ENCODE data around the gene KRT73. TPM values are rescaled to one million over a fixed set of nuclear protein-coding genes. Genes with fewer than 3 reads are reported as not detected.
"Not testable (repeated sequence)": the region's sequence is repeated elsewhere in the genome, so short reads cannot be mapped to it uniquely, and the experiment has no call there.

Gene KRT73
- total RNA-seq, 4 donors from 2014 or later: not detected

GRCh38 chr12:52600071-52600470 lies 18.3 kb downstream of the KRT73 start:
- ATAC-seq: no peak
- TF ChIP-seq, protein P1, sequence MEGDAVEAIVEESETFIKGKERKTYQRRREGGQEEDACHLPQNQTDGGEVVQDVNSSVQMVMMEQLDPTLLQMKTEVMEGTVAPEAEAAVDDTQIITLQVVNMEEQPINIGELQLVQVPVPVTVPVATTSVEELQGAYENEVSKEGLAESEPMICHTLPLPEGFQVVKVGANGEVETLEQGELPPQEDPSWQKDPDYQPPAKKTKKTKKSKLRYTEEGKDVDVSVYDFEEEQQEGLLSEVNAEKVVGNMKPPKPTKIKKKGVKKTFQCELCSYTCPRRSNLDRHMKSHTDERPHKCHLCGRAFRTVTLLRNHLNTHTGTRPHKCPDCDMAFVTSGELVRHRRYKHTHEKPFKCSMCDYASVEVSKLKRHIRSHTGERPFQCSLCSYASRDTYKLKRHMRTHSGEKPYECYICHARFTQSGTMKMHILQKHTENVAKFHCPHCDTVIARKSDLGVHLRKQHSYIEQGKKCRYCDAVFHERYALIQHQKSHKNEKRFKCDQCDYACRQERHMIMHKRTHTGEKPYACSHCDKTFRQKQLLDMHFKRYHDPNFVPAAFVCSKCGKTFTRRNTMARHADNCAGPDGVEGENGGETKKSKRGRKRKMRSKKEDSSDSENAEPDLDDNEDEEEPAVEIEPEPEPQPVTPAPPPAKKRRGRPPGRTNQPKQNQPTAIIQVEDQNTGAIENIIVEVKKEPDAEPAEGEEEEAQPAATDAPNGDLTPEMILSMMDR (IDR thresholded peaks at IDR 0.05): no peak
- TF ChIP-seq EP300 (IDR thresholded peaks at IDR 0.05) (no peak), POLR2A (IDR thresholded peaks at IDR 0.05) (no peak), POLR2AphosphoS5 (IDR thresholded peaks at IDR 0.05) (no peak)
- H3K27ac ChIP-seq: no peak overlapping the region
- 53 to 63% methylated on average over 1 to 2 of the region's 2 CpGs for WGBS, 2 donors (ENCODE audit: low coverage in 1 of 2)
- no peaks in the 10 kb centered on the region for H3K9me3 ChIP-seq
- no peaks in the 10 kb centered on the region for H3K36me3 ChIP-seq
- peaks cover 51% of the 10 kb centered on the region for H3K27me3 ChIP-seq
- no peaks in the 10 kb centered on the region for H3K4me1 ChIP-seq
- no peak overlapping the region for H3K4me3 ChIP-seq

DNA sequence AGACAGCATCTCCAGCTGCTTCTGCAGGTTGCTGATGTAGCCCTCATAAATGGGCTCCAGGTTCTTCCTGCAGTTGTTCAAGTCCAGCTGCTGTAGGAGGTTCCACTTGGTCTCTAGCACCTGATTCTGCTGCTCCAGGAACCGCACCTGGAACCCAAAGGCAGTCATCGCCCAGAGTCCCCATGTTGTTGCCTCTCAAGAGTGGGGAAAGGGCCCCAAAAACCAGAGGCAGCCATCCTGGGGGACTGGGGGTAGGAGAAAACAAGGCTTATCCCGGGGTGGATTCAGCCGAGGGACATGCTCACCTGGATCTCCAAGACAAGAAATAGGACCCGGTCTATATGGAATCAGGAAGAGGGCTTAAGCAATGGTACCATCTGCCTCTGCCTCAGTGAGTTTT lies 19.4 kb downstream of the KRT73 start:
- no peak for TF ChIP-seq POLR2AphosphoS5 (IDR thresholded peaks at IDR 0.05)
- no peak for TF ChIP-seq EP300 (IDR thresholded peaks at IDR 0.05)
- TF ChIP-seq, protein P1 (IDR thresholded peaks at IDR 0.05): no peak
- TF ChIP-seq POLR2A (IDR thresholded peaks at IDR 0.05): no peak
- no peak overlapping the region for H3K27ac ChIP-seq
- peaks cover 0 to 3% (median 0%) of the 10 kb centered on the region in 3 donors for H3K9me3 ChIP-seq
- no peaks in the 10 kb centered on the region for H3K36me3 ChIP-seq
- no peak overlapping the region for H3K4me3 ChIP-seq
- peaks cover 46% of the 10 kb centered on the region for H3K27me3 ChIP-seq
- WGBS, 2 donors (ENCODE audit: low coverage in 1 of 2): 80 to 91% methylated on average over 1 to 3 of the region's 5 CpGs
- H3K4me1 ChIP-seq: no peaks in the 10 kb centered on the region
- ATAC-seq: no peak

DNA sequence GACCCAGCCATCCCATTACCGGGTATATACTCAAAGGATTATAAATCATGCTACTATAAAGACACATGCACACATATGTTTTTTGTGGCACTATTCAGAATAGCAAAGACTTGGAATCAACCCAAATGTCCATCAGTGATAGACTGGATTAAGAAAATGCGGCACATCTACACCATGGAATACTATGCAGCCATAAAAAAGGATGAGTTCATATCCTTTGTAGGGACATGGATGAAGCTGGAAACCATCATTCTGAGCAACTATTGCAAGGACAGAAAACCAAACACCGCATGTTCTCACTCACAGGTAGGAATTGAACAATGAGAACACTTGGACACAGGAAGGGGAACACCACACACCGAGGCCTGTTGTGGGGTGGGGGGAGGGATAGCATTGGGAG lies 24.1 kb downstream of the KRT73 start:
- not testable (repeated sequence) for ATAC-seq, H3K27ac ChIP-seq, H3K9me3 ChIP-seq, H3K4me3 ChIP-seq, H3K36me3 ChIP-seq, H3K4me1 ChIP-seq
- WGBS, 2 donors (ENCODE audit: low coverage in 1 of 2): 83 to 89% methylated on average over 2 to 3 of the region's 4 CpGs
- peaks cover 22% of the 10 kb centered on the region for H3K27me3 ChIP-seq

DNA sequence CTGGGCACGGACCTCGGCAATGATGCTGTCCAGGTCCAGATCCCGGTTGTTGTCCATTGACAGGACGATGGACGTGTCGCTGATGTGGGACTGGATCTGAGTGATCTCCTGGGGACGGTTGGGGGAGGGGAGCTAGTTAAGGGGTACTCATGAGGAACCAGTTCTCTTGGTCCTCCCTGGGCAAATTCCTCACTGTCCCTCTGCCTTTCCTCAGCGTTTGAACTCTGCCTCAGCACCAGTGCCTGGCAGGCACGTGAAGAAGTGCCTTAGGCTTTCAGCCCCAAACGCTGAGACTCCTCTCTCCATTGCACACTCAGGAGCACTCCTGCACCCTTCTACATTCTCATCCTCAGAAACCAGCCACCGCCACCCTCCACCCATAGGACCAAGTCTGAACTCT lies 26.8 kb downstream of the KRT73 start:
- peaks cover 0 to 4% (median 0%) of the 10 kb centered on the region in 3 donors for H3K9me3 ChIP-seq
- H3K4me3 ChIP-seq: no peak overlapping the region
- H3K4me1 ChIP-seq: no peaks in the 10 kb centered on the region
- no peak for TF ChIP-seq EP300 (IDR thresholded peaks at IDR 0.05)
- TF ChIP-seq, protein P1 (IDR thresholded peaks at IDR 0.05): no peak
- TF ChIP-seq POLR2AphosphoS5 (IDR thresholded peaks at IDR 0.05): no peak
- TF ChIP-seq POLR2A (IDR thresholded peaks at IDR 0.05): no peak
- H3K36me3 ChIP-seq: no peaks in the 10 kb centered on the region
- H3K27ac ChIP-seq: no peak overlapping the region
- ATAC-seq: no peak
- 69 to 86% methylated on average over 3 to 4 of the region's 11 CpGs for WGBS, 2 donors (ENCODE audit: low coverage in 1 of 2)
- peaks cover 17% of the 10 kb centered on the region for H3K27me3 ChIP-seq

DNA sequence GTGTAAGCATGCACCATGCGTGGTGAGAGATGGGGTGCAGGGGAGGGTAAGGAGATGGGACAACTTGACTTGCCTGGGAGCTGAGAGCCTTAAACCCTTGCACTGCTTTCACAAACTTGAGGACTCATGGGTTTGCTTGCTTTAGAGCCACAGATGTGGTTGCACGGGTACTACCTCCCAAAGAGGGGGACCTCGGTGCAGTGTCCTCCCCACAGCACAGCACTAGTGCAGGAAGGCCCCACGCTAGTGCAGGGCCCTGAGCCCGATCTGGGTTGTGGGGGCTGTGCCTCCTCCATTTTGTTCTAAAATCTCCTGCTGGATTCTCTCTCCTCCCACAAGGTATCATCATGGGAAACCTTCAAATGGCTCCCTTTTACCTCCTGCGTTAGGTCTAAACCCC lies 28.3 kb downstream of the KRT73 start:
- Histone ChIP-seq H3K27ac (no peak overlapping the region), H3K9me3 (peaks cover 0 to 4% (median 0%) of the 10 kb centered on the region in 3 donors), H3K4me1 (no peaks in the 10 kb centered on the region), H3K27me3 (peaks cover 17% of the 10 kb centered on the region), H3K4me3 (no peak overlapping the region), H3K36me3 (no peaks in the 10 kb centered on the region)
- WGBS, 2 donors (ENCODE audit: low coverage in 1 of 2): 92 to 100% methylated on average over 1 to 6 of the region's 6 CpGs
- TF ChIP-seq POLR2AphosphoS5 (IDR thresholded peaks at IDR 0.05) (no peak), POLR2A (IDR thresholded peaks at IDR 0.05) (no peak)
- TF ChIP-seq, protein P1 (IDR thresholded peaks at IDR 0.05): no peak
- ATAC-seq: no peak
